Astrocyte (in vitro differentiated cells and primary cell): Measurements from ENCODE around the gene ULK4. TPM values are rescaled to one million over a fixed set of nuclear protein-coding genes. Genes with fewer than 3 reads are reported as not detected.

Experiments
- DNase-seq: peaks from one replicate; pipeline ENCODE4 v3.0.0-alpha.2; 2010; ENCODE audit warnings: low read depth
- FAIRE-seq: peaks from 2 replicates; lab custom pipeline; 2011; peaks lifted over from hg19 to GRCh38; lab: Jason Lieb, UNC
- H2AFZ ChIP-seq: 2 replicates; pipeline ENCODE4 v1.6.0; 2012; ENCODE audit warnings: low read depth, low read length, inconsistent platforms
- H3K27ac ChIP-seq: 2 replicates; pipeline ENCODE4 v1.5.1; 2011; ENCODE audit warnings: low read depth, low read length, inconsistent platforms
- H3K27me3 ChIP-seq: 2 replicates; pipeline ENCODE4 v1.6.0; 2011; ENCODE audit warnings: low read length, inconsistent platforms; ENCODE audit not compliant: insufficient read depth
- H3K36me3 ChIP-seq: 2 replicates; pipeline ENCODE4 v1.5.1; 2011; ENCODE audit warnings: low read length, inconsistent platforms; ENCODE audit not compliant: insufficient read depth
- H3K4me1 ChIP-seq: 2 replicates; pipeline ENCODE4 v1.5.1; 2011; ENCODE audit warnings: low read length, inconsistent platforms; ENCODE audit not compliant: insufficient read depth
- H3K4me2 ChIP-seq: 2 replicates; pipeline ENCODE4 v1.6.0; 2012; ENCODE audit warnings: low read length, inconsistent platforms
- H3K4me3 ChIP-seq: 2 replicates; pipeline ENCODE4 v1.5.1; 2011; ENCODE audit warnings: low read depth, mild to moderate bottlenecking, low read length, inconsistent platforms; ENCODE audit not compliant: insufficient read depth
- H3K79me2 ChIP-seq: 2 replicates; pipeline ENCODE4 v1.6.0; 2012; ENCODE audit warnings: mild to moderate bottlenecking, low read length, inconsistent platforms; ENCODE audit not compliant: insufficient read depth
- H3K9ac ChIP-seq: 2 replicates; pipeline ENCODE4 v1.6.0; 2012; ENCODE audit warnings: mild to moderate bottlenecking, low read length, inconsistent platforms
- H3K9me3 ChIP-seq: 2 replicates; pipeline ENCODE4 v1.5.1; 2012; ENCODE audit warnings: low read depth, mild to moderate bottlenecking, low read length, inconsistent platforms; ENCODE audit not compliant: insufficient read depth
- H4K20me1 ChIP-seq: 2 replicates; pipeline ENCODE4 v1.6.0; 2012; ENCODE audit warnings: low read length, inconsistent platforms; ENCODE audit not compliant: insufficient read depth
- H3K27ac Mint-ChIP-seq: one replicate; pipeline ENCODE4 v1.8.0; 2021; ENCODE audit warnings: mild to moderate bottlenecking, mixed read lengths; ENCODE audit not compliant: unreplicated experiment
- H3K27me3 Mint-ChIP-seq: one replicate; pipeline ENCODE4 v1.8.0; 2021; ENCODE audit warnings: low read depth, mixed read lengths; ENCODE audit not compliant: unreplicated experiment
- H3K36me3 Mint-ChIP-seq: one replicate; pipeline ENCODE4 v1.8.0; 2021; ENCODE audit warnings: low read depth, mixed read lengths; ENCODE audit not compliant: unreplicated experiment
- H3K4me1 Mint-ChIP-seq: one replicate; pipeline ENCODE4 v1.8.0; 2021; ENCODE audit warnings: low read depth, mixed read lengths; ENCODE audit not compliant: unreplicated experiment
- H3K4me3 Mint-ChIP-seq: one replicate; pipeline ENCODE4 v1.8.0; 2021; ENCODE audit warnings: mild to moderate bottlenecking, moderate library complexity, mixed read lengths; ENCODE audit not compliant: unreplicated experiment
- H3K9me3 Mint-ChIP-seq: one replicate; pipeline ENCODE4 v1.8.0; 2021; ENCODE audit warnings: mild to moderate bottlenecking, mixed read lengths; ENCODE audit not compliant: unreplicated experiment
- CTCF ChIP-seq: IDR thresholded peaks from 2 replicates; pipeline ENCODE4 v1.5.1; 2011; ENCODE audit warnings: low read depth, mild to moderate bottlenecking, inconsistent platforms, low read length, moderate library complexity; ENCODE audit not compliant: insufficient read depth
- EZH2 ChIP-seq: IDR thresholded peaks from 2 replicates; pipeline ENCODE4 v1.6.1; 2012; ENCODE audit warnings: mild to moderate bottlenecking, low read length, inconsistent platforms; ENCODE audit not compliant: insufficient read depth
- total RNA-seq: library from RNA; stranded (reverse); gene quantifications from 2 replicates; pipeline ENCODE4 v1.2.1, GENCODE V29; 2021

The ULK4 gene
- total RNA-seq, 1 donor from 2014 or later = 6.6 TPM

GRCh38 chr3:41872157-41872556 lies 89.7 kb downstream of the ULK4 start:
- H3K27ac ChIP-seq = no peak overlapping the region
- no peak overlapping the region for H3K4me2 ChIP-seq
- Mint-ChIP-seq H3K36me3 (peaks cover 9% of the 10 kb centered on the region), H3K9me3 (no peaks in the 10 kb centered on the region), H3K4me1 (peaks cover 2% of the 10 kb centered on the region), H3K27ac (no peak overlapping the region), H3K4me3 (no peak overlapping the region), H3K27me3 (no peaks in the 10 kb centered on the region)
- H3K79me2 ChIP-seq = no peaks in the 10 kb centered on the region
- no peaks in the 10 kb centered on the region for H3K4me1 ChIP-seq
- no peak for DNase-seq
- FAIRE-seq = no peak
- H4K20me1 ChIP-seq = no peaks in the 10 kb centered on the region
- no peak overlapping the region for H3K9ac ChIP-seq
- no peak overlapping the region for H2AFZ ChIP-seq
- H3K9me3 ChIP-seq = no peaks in the 10 kb centered on the region
- no peak overlapping the region for H3K4me3 ChIP-seq
- no peaks in the 10 kb centered on the region for H3K36me3 ChIP-seq
- no peaks in the 10 kb centered on the region for H3K27me3 ChIP-seq
- no peak for TF ChIP-seq EZH2
- no peak for TF ChIP-seq CTCF

- Mint-ChIP-seq H3K4me3 (no peak overlapping the region), H3K4me1 (no peaks in the 10 kb centered on the region), H3K27me3 (no peaks in the 10 kb centered on the region), H3K9me3 (no peaks in the 10 kb centered on the region), H3K36me3 (peaks cover 9% of the 10 kb centered on the region), H3K27ac (no peak overlapping the region)
- TF ChIP-seq EZH2 = no peak
- no peak for TF ChIP-seq CTCF
- no peaks in the 10 kb centered on the region for H3K4me1 ChIP-seq
- FAIRE-seq (no peak), DNase-seq (no peak)
- no peak overlapping the region for H3K4me3 ChIP-seq
- H3K9me3 ChIP-seq = no peaks in the 10 kb centered on the region
- H3K27me3 ChIP-seq = no peaks in the 10 kb centered on the region
- no peaks in the 10 kb centered on the region for H3K79me2 ChIP-seq
- no peaks in the 10 kb centered on the region for H3K36me3 ChIP-seq
- no peaks in the 10 kb centered on the region for H4K20me1 ChIP-seq
- H3K4me2 ChIP-seq = no peak overlapping the region
- H2AFZ ChIP-seq = no peak overlapping the region
- no peak overlapping the region for H3K27ac ChIP-seq
- no peak overlapping the region for H3K9ac ChIP-seq
These were observed 94.4 kb downstream of the ULK4 start for GRCh38 chr3:41867533-41867932.

- Histone ChIP-seq H3K27ac (no peak overlapping the region), H4K20me1 (no peaks in the 10 kb centered on the region), H3K4me2 (no peak overlapping the region), H2AFZ (no peak overlapping the region), H3K9me3 (no peaks in the 10 kb centered on the region), H3K79me2 (no peaks in the 10 kb centered on the region), H3K4me3 (no peak overlapping the region), H3K36me3 (no peaks in the 10 kb centered on the region), H3K27me3 (no peaks in the 10 kb centered on the region), H3K4me1 (no peaks in the 10 kb centered on the region), H3K9ac (no peak overlapping the region)
- H3K9me3 Mint-ChIP-seq = no peaks in the 10 kb centered on the region
- TF ChIP-seq CTCF (no peak), EZH2 (no peak)
- no peaks in the 10 kb centered on the region for H3K27me3 Mint-ChIP-seq
- DNase-seq (no peak), FAIRE-seq (no peak)
- H3K4me3 Mint-ChIP-seq = no peak overlapping the region
- H3K36me3 Mint-ChIP-seq = peaks cover 9% of the 10 kb centered on the region
- no peaks in the 10 kb centered on the region for H3K4me1 Mint-ChIP-seq
- no peak overlapping the region for H3K27ac Mint-ChIP-seq
These were observed 95.6 kb downstream of the ULK4 start for GRCh38 chr3:41866298-41866697.
